Cardiac muscle cell (in vitro differentiated cells and primary cell): ENCODE measurements around the gene ZNF892. TPM values are rescaled to one million over a fixed set of nuclear protein-coding genes. Genes with fewer than 3 reads are reported as not detected.
A peak's percentile ranks its signal among the peaks of the same experiment; 100 is the strongest.

Experiments
- DNase-seq, 2 donors: peaks; one replicate each; pipeline versions ENCODE4 v3.0.0 to v3.0.0-alpha.2; 2010 to 2017; ENCODE audit warnings: low read depth in 1 of 2, low spot score in 1 of 2
- H3K27ac ChIP-seq: fragments of 200-600 bp; sonication (generic); 2 replicates; pipeline ENCODE4 v1.5.1; 2016
- H3K27me3 ChIP-seq: fragments of 200-600 bp; sonication (generic); 2 replicates; pipeline ENCODE4 v1.6.0; 2016; ENCODE audit warnings: control low read depth
- H3K36me3 ChIP-seq: fragments of 200-600 bp; sonication (generic); 2 replicates; pipeline ENCODE4 v1.5.1; 2016; ENCODE audit warnings: control low read depth
- H3K4me1 ChIP-seq: fragments of 200-600 bp; sonication (generic); 2 replicates; pipeline ENCODE4 v1.8.1; 2017; ENCODE audit warnings: low read depth, mild to moderate bottlenecking, mixed run types
- H3K4me3 ChIP-seq: fragments of 200-600 bp; sonication (generic); 2 replicates; pipeline ENCODE4 v1.5.1; 2016; ENCODE audit warnings: mild to moderate bottlenecking
- H3K9me3 ChIP-seq: fragments of 200-600 bp; sonication (generic); 2 replicates; pipeline ENCODE4 v1.5.1; 2017; ENCODE audit warnings: low read depth, mild to moderate bottlenecking, control low read depth
- CTCF ChIP-seq: IDR thresholded peaks from 2 replicates; pipeline ENCODE4 v1.5.1; 2012; ENCODE audit warnings: low read depth, mild to moderate bottlenecking, low read length
- polyA plus RNA-seq: library from polyadenylated mRNA; unstranded; fragments of >200 nt; fragmentation: Nextera tagmentation; extraction: Ambion mirVana; gene quantifications from 2 replicates; pipeline ENCODE4 v1.2.1, GENCODE V29; 2016
- total RNA-seq: library from RNA; depleted of rRNA; stranded (reverse); fragments of >200 nt; gene quantifications from 2 replicates; pipeline ENCODE4 v1.2.3, GENCODE V29; 2016

The ZNF892 gene
- total and polyA plus RNA-seq, 2 experiments from 2014 or later: 2.6 to 12.6 TPM

GRCh38 chr2:95206096-95206495, 1.2 kb upstream of the ZNF892 start:
- Histone ChIP-seq H3K9me3 (no peaks in the 10 kb centered on the region), H3K27me3 (no peaks in the 10 kb centered on the region), H3K36me3 (no peaks in the 10 kb centered on the region), H3K27ac (no peak overlapping the region), H3K4me1 (peaks cover 9% of the 10 kb centered on the region), H3K4me3 (peak overlapping the region; percentile 71)
- peak in 1 of 2 donors; percentile 3 for DNase-seq
- TF ChIP-seq CTCF: no peak

GRCh38 chr2:95208106-95208505, 785 bp downstream of the ZNF892 start:
- TF ChIP-seq CTCF: no peak
- no peak for DNase-seq
- peak overlapping the region; percentile 71 for H3K4me3 ChIP-seq

GRCh38 chr2:95215018-95215612, 7.8 kb downstream of the ZNF892 start:
- peak in 1 of 2 donors; percentile 2 for DNase-seq
- Histone ChIP-seq H3K4me1 (no peaks in the 10 kb centered on the region), H3K27me3 (no peaks in the 10 kb centered on the region), H3K27ac (no peak overlapping the region), H3K36me3 (peaks cover 29% of the 10 kb centered on the region), H3K4me3 (no peak overlapping the region), H3K9me3 (peaks cover 3% of the 10 kb centered on the region)
- no peak for TF ChIP-seq CTCF

More at GRCh38 chr2:95208106-95208505, 785 bp downstream of the ZNF892 start:
- Histone ChIP-seq H3K9me3 (no peaks in the 10 kb centered on the region), H3K27me3 (no peaks in the 10 kb centered on the region), H3K27ac (no peak overlapping the region), H3K4me1 (peaks cover 9% of the 10 kb centered on the region), H3K36me3 (peaks cover 17% of the 10 kb centered on the region)

GRCh38 chr2:95220449-95220848, 13.1 kb downstream of the ZNF892 start:
- H3K27me3 ChIP-seq: no peaks in the 10 kb centered on the region
- no peak for TF ChIP-seq CTCF
- no peaks in the 10 kb centered on the region for H3K36me3 ChIP-seq
- H3K9me3 ChIP-seq: peaks cover 5% of the 10 kb centered on the region
- no peaks in the 10 kb centered on the region for H3K4me1 ChIP-seq
- H3K4me3 ChIP-seq: no peak overlapping the region
- DNase-seq: no peak
- H3K27ac ChIP-seq: no peak overlapping the region

- Histone ChIP-seq H3K36me3 (no peaks in the 10 kb centered on the region), H3K4me3 (no peak overlapping the region), H3K27me3 (no peaks in the 10 kb centered on the region), H3K27ac (no peak overlapping the region), H3K9me3 (peaks cover 5% of the 10 kb centered on the region), H3K4me1 (no peaks in the 10 kb centered on the region)
- DNase-seq: no peak
- TF ChIP-seq CTCF: no peak
Observed at GRCh38 chr2:95225658-95226057, 18.3 kb downstream of the ZNF892 start.
